OCI-LY1 (cell line): Measurements from ENCODE around the gene FAM161B.

ENCODE experiments used
- EZH2 ChIP-seq: fragments of 200-600 bp; sonication (generic), shearing (Covaris generic); IDR thresholded peaks from 2 replicates; pipeline ENCODE4 v1.8.0; 2017; ENCODE audit warnings: borderline replicate concordance, mixed run types, mild to moderate bottlenecking, antibody characterized with exemption, low read length, moderate library complexity, mixed read lengths
- TF ChIP-seq, protein P1 (sequence below): fragments of 200-600 bp; sonication (generic), shearing (Covaris generic); IDR thresholded peaks from 2 replicates; pipeline ENCODE4 v1.5.1; 2017; ENCODE audit warnings: mild to moderate bottlenecking, antibody characterized with exemption, low read length, moderate library complexity, mixed read lengths

DNA sequence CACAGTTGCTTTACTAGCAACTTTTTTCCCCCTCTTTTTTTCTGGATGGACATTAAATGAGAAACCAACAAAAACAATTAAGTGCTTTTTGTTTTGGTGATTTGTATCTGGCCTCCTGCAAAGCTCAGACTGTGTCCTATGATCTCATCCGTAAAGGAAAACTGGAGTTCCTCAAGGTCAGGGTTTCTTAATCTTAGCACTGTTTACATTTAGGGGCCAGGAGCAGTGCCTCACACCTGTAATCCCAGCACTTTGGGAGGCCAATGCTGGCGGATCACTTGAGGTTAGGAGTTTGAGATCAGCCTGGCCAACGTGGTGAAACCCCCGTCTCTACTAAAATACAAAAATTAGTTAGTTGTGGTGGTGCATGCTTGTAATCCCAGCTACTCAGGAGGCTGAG is 41.2 kb upstream of the FAM161B start:
- TF ChIP-seq, protein P1, sequence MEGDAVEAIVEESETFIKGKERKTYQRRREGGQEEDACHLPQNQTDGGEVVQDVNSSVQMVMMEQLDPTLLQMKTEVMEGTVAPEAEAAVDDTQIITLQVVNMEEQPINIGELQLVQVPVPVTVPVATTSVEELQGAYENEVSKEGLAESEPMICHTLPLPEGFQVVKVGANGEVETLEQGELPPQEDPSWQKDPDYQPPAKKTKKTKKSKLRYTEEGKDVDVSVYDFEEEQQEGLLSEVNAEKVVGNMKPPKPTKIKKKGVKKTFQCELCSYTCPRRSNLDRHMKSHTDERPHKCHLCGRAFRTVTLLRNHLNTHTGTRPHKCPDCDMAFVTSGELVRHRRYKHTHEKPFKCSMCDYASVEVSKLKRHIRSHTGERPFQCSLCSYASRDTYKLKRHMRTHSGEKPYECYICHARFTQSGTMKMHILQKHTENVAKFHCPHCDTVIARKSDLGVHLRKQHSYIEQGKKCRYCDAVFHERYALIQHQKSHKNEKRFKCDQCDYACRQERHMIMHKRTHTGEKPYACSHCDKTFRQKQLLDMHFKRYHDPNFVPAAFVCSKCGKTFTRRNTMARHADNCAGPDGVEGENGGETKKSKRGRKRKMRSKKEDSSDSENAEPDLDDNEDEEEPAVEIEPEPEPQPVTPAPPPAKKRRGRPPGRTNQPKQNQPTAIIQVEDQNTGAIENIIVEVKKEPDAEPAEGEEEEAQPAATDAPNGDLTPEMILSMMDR, result no peak
- no peak for TF ChIP-seq EZH2
